ENCODE results near the gene BTG1. TPM values are rescaled to one million over a fixed set of nuclear protein-coding genes. Genes with fewer than 3 reads are reported as not detected.

BTG1 gene
- total RNA-seq, 2 donors from 2014 or later = 48.5 to 53.7 TPM

GRCh38 chr12:92133171-92133570, 12.5 kb downstream of the BTG1 start:
- no peak for TF ChIP-seq CTCF (IDR thresholded peaks at IDR 0.05)
- TF ChIP-seq POLR2A (IDR thresholded peaks at IDR 0.05) = no peak
- intact Hi-C loops (cut with DNase I) = loop anchor here (10.0 kb wide), 1 partner anchor 58 kb away; no protein-coding TSS in a partner anchor
- 0% methylated on average over 1 of the region's 1 CpG for WGBS, 2 donors
- Histone ChIP-seq H3K36me3 (replicated peaks in 1 of 2; ENCODE audit: insufficient read depth in 1 of 2, low read depth in 2 of 2) (no peaks in the 10 kb centered on the region), H3K9me3 (no peaks in the 10 kb centered on the region), H3K27me3 (no peaks in the 10 kb centered on the region), H3K27ac (peak overlapping the region; percentile 21 to 100 (median 51)), H3K4me1 (peaks cover 89% of the 10 kb centered on the region), H3K4me3 (no peak overlapping the region)
- no peak for DNase-seq
- ATAC-seq = peak; percentile 20

GRCh38 chr12:92132288-92132687, 13.4 kb downstream of the BTG1 start:
- Histone ChIP-seq H3K9me3 (no peaks in the 10 kb centered on the region), H3K4me1 (peaks cover 81% of the 10 kb centered on the region), H3K27ac (peak overlapping the region in 2 of 4 donors; percentile 26 to 100), H3K4me3 (no peak overlapping the region), H3K27me3 (no peaks in the 10 kb centered on the region), H3K36me3 (replicated peaks in 1 of 2; ENCODE audit: insufficient read depth in 1 of 2, low read depth in 2 of 2) (no peaks in the 10 kb centered on the region)
- DNase-seq (no peak), ATAC-seq (no peak)
- WGBS, 2 donors = 81 to 100% methylated on average over 1 of the region's 1 CpG
- intact Hi-C loops (cut with DNase I) = loop anchor here (10.0 kb wide), 1 partner anchor 57 kb away; no protein-coding TSS in a partner anchor
- TF ChIP-seq POLR2A (IDR thresholded peaks at IDR 0.05) (no peak), CTCF (IDR thresholded peaks at IDR 0.05) (no peak)

DNA sequence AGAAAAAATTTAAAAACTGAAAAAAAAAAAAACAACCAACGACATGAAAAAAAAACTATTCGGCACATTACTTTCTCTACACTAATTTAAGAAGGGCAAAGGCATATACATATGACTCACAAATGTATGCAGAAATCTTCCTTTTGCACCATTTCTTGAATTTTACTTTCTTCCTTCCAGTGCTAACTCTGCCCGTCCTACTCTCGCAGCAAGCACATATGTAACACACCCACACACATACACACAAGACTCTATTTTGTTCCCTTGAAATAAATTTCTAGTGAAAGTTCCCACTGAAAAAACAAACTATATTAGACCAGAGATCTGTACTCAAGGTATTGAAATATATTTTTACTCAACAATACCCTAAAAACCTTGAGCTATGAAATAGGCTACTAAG, 14.6 kb downstream of the BTG1 start:
- TF ChIP-seq POLR2A (IDR thresholded peaks at IDR 0.05) (no peak), CTCF (IDR thresholded peaks at IDR 0.05) (no peak)
- ATAC-seq = no peak
- H3K4me1 ChIP-seq = peaks cover 68% of the 10 kb centered on the region
- H3K27ac ChIP-seq = peak overlapping the region in 1 of 4 donors; percentile 5
- H3K36me3 ChIP-seq (replicated peaks in 1 of 2; ENCODE audit: insufficient read depth in 1 of 2, low read depth in 2 of 2) = no peaks in the 10 kb centered on the region
- no peak overlapping the region for H3K4me3 ChIP-seq
- no peak for DNase-seq
- no peaks in the 10 kb centered on the region for H3K27me3 ChIP-seq
- peaks cover 0 to 2% (median 0%) of the 10 kb centered on the region in 3 donors for H3K9me3 ChIP-seq
- 65 to 88% methylated on average over 4 of the region's 4 CpGs for WGBS, 2 donors
- intact Hi-C loops (cut with DNase I) = loop anchor here (10.0 kb wide), 1 partner anchor 56 kb away; no protein-coding TSS in a partner anchor

- DNase-seq (no peak), ATAC-seq (no peak)
- TF ChIP-seq POLR2A (IDR thresholded peaks at IDR 0.05) (no peak), CTCF (IDR thresholded peaks at IDR 0.05) (no peak)
- H3K4me3 ChIP-seq = no peak overlapping the region
- no peaks in the 10 kb centered on the region for H3K27me3 ChIP-seq
- H3K36me3 ChIP-seq (replicated peaks in 1 of 2; ENCODE audit: insufficient read depth in 1 of 2, low read depth in 2 of 2) = no peaks in the 10 kb centered on the region
- WGBS, 2 donors = 91 to 95% methylated on average over 2 of the region's 2 CpGs
- H3K4me1 ChIP-seq = peaks cover 59% of the 10 kb centered on the region
- peaks cover 0 to 2% (median 0%) of the 10 kb centered on the region in 3 donors for H3K9me3 ChIP-seq
- no peak overlapping the region for H3K27ac ChIP-seq
- intact Hi-C loops (cut with DNase I) = loop anchor here (10.0 kb wide), 1 partner anchor 55 kb away; no protein-coding TSS in a partner anchor
These were observed 16.0 kb downstream of the BTG1 start for GRCh38 chr12:92129609-92130008.

GRCh38 chr12:92128612-92129011, 17.0 kb downstream of the BTG1 start:
- peaks cover 0 to 2% (median 0%) of the 10 kb centered on the region in 3 donors for H3K9me3 ChIP-seq
- no peak for TF ChIP-seq CTCF (IDR thresholded peaks at IDR 0.05)
- no peak for TF ChIP-seq POLR2A (IDR thresholded peaks at IDR 0.05)
- H3K36me3 ChIP-seq (replicated peaks in 1 of 2; ENCODE audit: insufficient read depth in 1 of 2, low read depth in 2 of 2) = no peaks in the 10 kb centered on the region
- H3K4me3 ChIP-seq = no peak overlapping the region
- peaks cover 55% of the 10 kb centered on the region for H3K4me1 ChIP-seq
- intact Hi-C loops (cut with DNase I) = no loop called here
- no peak overlapping the region for H3K27ac ChIP-seq
- WGBS, 2 donors = 70 to 79% methylated on average over 1 of the region's 1 CpG
- H3K27me3 ChIP-seq = no peaks in the 10 kb centered on the region
- ATAC-seq (no peak), DNase-seq (no peak)

Data from body of pancreas (tissue), 4 donors.